HUES48 (cell line): ENCODE results near the gene DHX40.

Source experiments
- H3K27ac ChIP-seq: one replicate; pipeline ENCODE4 v1.7.0; 2013; ENCODE audit warnings: low read depth, low read length, inconsistent platforms
- H3K27me3 ChIP-seq: 2 replicates; pipeline ENCODE4 v1.6.1; 2013; ENCODE audit warnings: mild to moderate bottlenecking, low read length; ENCODE audit not compliant: control insufficient read depth, insufficient read depth
- H3K36me3 ChIP-seq: 2 replicates; pipeline ENCODE4 v1.6.1; 2013; ENCODE audit warnings: low read length; ENCODE audit not compliant: control insufficient read depth, insufficient read depth
- H3K4me1 ChIP-seq: 2 replicates; pipeline ENCODE4 v1.6.1; 2013; ENCODE audit warnings: mild to moderate bottlenecking, low read length; ENCODE audit not compliant: control insufficient read depth, insufficient read depth
- H3K4me3 ChIP-seq: 2 replicates; pipeline ENCODE4 v1.5.1; 2013; ENCODE audit warnings: mild to moderate bottlenecking, low read depth, low read length
- H3K9ac ChIP-seq: 2 replicates; pipeline ENCODE4 v1.6.1; 2013; ENCODE audit warnings: mild to moderate bottlenecking, low read depth, low read length, moderate library complexity
- H3K9me3 ChIP-seq: 2 replicates; pipeline ENCODE4 v1.6.1; 2013; ENCODE audit warnings: low read length; ENCODE audit not compliant: control insufficient read depth, insufficient read depth

The DHX40 gene

GRCh38 chr17:59632398-59632797, 67.0 kb downstream of the DHX40 start:
- Histone ChIP-seq H3K9ac (no peak overlapping the region), H3K27me3 (no peaks in the 10 kb centered on the region), H3K4me3 (no peak overlapping the region), H3K36me3 (0 out of 2 replicates have a peak, but pooled peaks cover 6% of the 10 kb centered on the region), H3K4me1 (peaks cover 15% of the 10 kb centered on the region; the same call in 1 of the 2 replicates), H3K27ac (no peak overlapping the region), H3K9me3 (no peaks in the 10 kb centered on the region)

- peak overlapping the region; percentile 36 for H3K27ac ChIP-seq
- no peak overlapping the region for H3K9ac ChIP-seq
- no peak overlapping the region for H3K4me3 ChIP-seq
- H3K27me3 ChIP-seq: no peaks in the 10 kb centered on the region
- no peaks in the 10 kb centered on the region for H3K9me3 ChIP-seq
- H3K4me1 ChIP-seq: peaks cover 15% of the 10 kb centered on the region; the same call in 1 of the 2 replicates
- 0 out of 2 replicates have a peak, but pooled peaks cover 5% of the 10 kb centered on the region for H3K36me3 ChIP-seq
These were observed 68.4 kb downstream of the DHX40 start for GRCh38 chr17:59633658-59634359.

GRCh38 chr17:59634632-59635541, 69.5 kb downstream of the DHX40 start:
- Histone ChIP-seq H3K9ac (no peak overlapping the region), H3K36me3 (0 out of 2 replicates have a peak, but pooled peaks cover 2% of the 10 kb centered on the region), H3K27me3 (no peaks in the 10 kb centered on the region), H3K27ac (peak overlapping the region; percentile 36), H3K4me3 (no peak overlapping the region), H3K4me1 (peaks cover 15% of the 10 kb centered on the region; the same call in 1 of the 2 replicates), H3K9me3 (no peaks in the 10 kb centered on the region)

GRCh38 chr17:59637611-59638310, 72.4 kb downstream of the DHX40 start:
- Histone ChIP-seq H3K9ac (no peak overlapping the region), H3K27me3 (no peaks in the 10 kb centered on the region), H3K27ac (no peak overlapping the region), H3K4me3 (no peak overlapping the region), H3K36me3 (no peaks in the 10 kb centered on the region), H3K4me1 (peaks cover 15% of the 10 kb centered on the region; the same call in 1 of the 2 replicates), H3K9me3 (no peaks in the 10 kb centered on the region)

- Histone ChIP-seq H3K9ac (no peak overlapping the region), H3K27ac (no peak overlapping the region), H3K4me3 (no peak overlapping the region), H3K36me3 (peaks cover 2% of the 10 kb centered on the region; the same call in 1 of the 2 replicates), H3K9me3 (no peaks in the 10 kb centered on the region), H3K27me3 (no peaks in the 10 kb centered on the region), H3K4me1 (peaks cover 15% of the 10 kb centered on the region; the same call in 1 of the 2 replicates)
These were observed 73.1 kb downstream of the DHX40 start for GRCh38 chr17:59638553-59638952.

GRCh38 chr17:59641799-59642484, 76.5 kb downstream of the DHX40 start:
- peaks cover 36% of the 10 kb centered on the region for H3K36me3 ChIP-seq
- H3K9me3 ChIP-seq: no peaks in the 10 kb centered on the region
- H3K27ac ChIP-seq: no peak overlapping the region
- H3K4me3 ChIP-seq: no peak overlapping the region
- no peak overlapping the region for H3K9ac ChIP-seq
- H3K4me1 ChIP-seq: no peaks in the 10 kb centered on the region
- no peaks in the 10 kb centered on the region for H3K27me3 ChIP-seq

GRCh38 chr17:59642565-59642964, 77.2 kb downstream of the DHX40 start:
- no peaks in the 10 kb centered on the region for H3K4me1 ChIP-seq
- H3K36me3 ChIP-seq: peaks cover 42% of the 10 kb centered on the region
- H3K9ac ChIP-seq: no peak overlapping the region
- no peak overlapping the region for H3K27ac ChIP-seq
- no peaks in the 10 kb centered on the region for H3K27me3 ChIP-seq
- H3K9me3 ChIP-seq: no peaks in the 10 kb centered on the region
- no peak overlapping the region for H3K4me3 ChIP-seq

GRCh38 chr17:59643159-59644140, 78.0 kb downstream of the DHX40 start:
- Histone ChIP-seq H3K9me3 (no peaks in the 10 kb centered on the region), H3K9ac (no peak overlapping the region), H3K27me3 (no peaks in the 10 kb centered on the region), H3K36me3 (peaks cover 51% of the 10 kb centered on the region), H3K4me1 (no peaks in the 10 kb centered on the region), H3K27ac (no peak overlapping the region), H3K4me3 (no peak overlapping the region)

- Histone ChIP-seq H3K4me1 (no peaks in the 10 kb centered on the region), H3K36me3 (peaks cover 89% of the 10 kb centered on the region), H3K9me3 (no peaks in the 10 kb centered on the region), H3K27ac (no peak overlapping the region), H3K9ac (no peak overlapping the region), H3K27me3 (no peaks in the 10 kb centered on the region), H3K4me3 (no peak overlapping the region)
These were observed 81.9 kb downstream of the DHX40 start for GRCh38 chr17:59647288-59647687.
